SJCRH30 (cell line): Measurements from ENCODE around the gene GMNC. TPM values are rescaled to one million over a fixed set of nuclear protein-coding genes. Genes with fewer than 3 reads are reported as not detected.
A peak's percentile ranks its signal among the peaks of the same experiment; 100 is the strongest.
"Not testable (repeated sequence)": the region's sequence is repeated elsewhere in the genome, so short reads cannot be mapped to it uniquely, and the experiment has no call there.

Experiments
- DNase-seq, 2 experiments: peaks; one replicate each; pipeline ENCODE4 v3.0.0-alpha.2; 2015 to 2020
- H3K27ac ChIP-seq: fragments of 250-450 bp; sonication (Bioruptor Pico); 2 replicates; pipeline ENCODE4 v1.5.1; 2020; ENCODE audit warnings: mild to moderate bottlenecking, moderate library complexity
- H3K27me3 ChIP-seq: fragments of 250-450 bp; sonication (Bioruptor Pico); 2 replicates; pipeline ENCODE4 v1.5.1; 2020; ENCODE audit warnings: mild to moderate bottlenecking, moderate library complexity
- H3K36me3 ChIP-seq: fragments of 250-450 bp; sonication (Bioruptor Pico); 2 replicates; pipeline ENCODE4 v1.5.1; 2020; ENCODE audit warnings: mild to moderate bottlenecking, moderate library complexity
- H3K4me1 ChIP-seq: fragments of 250-450 bp; sonication (Bioruptor Pico); 2 replicates; pipeline ENCODE4 v1.5.1; 2020; ENCODE audit warnings: mild to moderate bottlenecking, moderate library complexity
- H3K4me3 ChIP-seq: fragments of 250-450 bp; sonication (Bioruptor Pico); 2 replicates; pipeline ENCODE4 v1.5.1; 2020; ENCODE audit warnings: mild to moderate bottlenecking, moderate library complexity
- H3K9me3 ChIP-seq: fragments of 250-450 bp; sonication (Bioruptor Pico); replicated peaks from 2 replicates; pipeline ENCODE4 v1.5.1; 2020; ENCODE audit warnings: mild to moderate bottlenecking, moderate library complexity
- total RNA-seq: library from RNA; depleted of rRNA; stranded (reverse); fragments of >200 nt; shearing (Covaris generic); gene quantifications from 2 replicates; pipeline ENCODE4 v1.2.3, GENCODE V29; 2014; rRNA removed

GMNC gene
- not detected in 2 replicates for total RNA-seq

DNA sequence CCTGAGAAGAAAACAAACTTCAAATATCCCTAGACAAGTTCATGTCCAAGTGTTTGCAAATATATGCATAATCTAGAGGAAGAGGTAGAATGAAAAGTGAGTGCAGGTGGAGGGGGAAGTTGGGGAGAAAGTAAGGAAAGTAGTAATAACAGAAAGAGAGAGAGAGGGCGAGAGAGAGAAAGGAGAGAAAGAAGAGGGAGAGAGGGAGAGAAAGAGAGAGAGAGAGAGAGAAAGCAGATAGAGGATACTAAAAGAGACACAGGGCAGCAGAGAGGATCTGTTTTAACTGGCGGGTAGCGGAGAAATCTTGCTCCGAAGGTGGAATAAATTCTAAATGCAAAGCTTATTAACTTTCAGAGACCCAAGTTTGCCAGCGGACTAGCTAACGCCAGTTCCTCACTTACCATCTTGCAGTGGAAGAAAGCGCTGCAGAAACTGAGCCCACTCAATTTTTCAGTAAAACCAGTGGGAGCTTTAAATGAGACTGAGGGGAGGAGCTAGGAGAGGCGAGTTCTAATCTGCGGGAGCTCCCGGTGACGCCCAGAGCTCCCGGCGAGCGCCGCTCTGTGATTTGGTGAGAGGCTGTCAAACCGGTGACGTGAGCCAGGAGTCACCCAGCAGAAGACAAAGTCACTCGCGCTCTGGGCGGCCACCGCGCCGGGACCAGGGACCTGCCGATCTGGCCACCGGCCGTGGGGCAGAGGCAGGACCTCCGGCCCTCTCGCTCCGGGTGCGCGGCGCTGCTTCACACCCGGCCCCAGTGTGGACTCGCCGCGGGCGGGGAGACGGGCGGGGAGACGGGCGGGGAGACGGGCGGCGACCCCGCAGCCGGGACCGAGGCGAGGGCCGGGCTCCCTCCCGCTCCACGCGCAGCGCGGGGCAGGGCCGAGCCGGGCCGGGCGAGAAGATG, at the start of gene GMNC:
Gene GMNC, minus strand, starts transcription at position 486 of the 910 bp plus-strand sequence. Its CDS starts 79 bp downstream, at position 407.
- H3K4me3 ChIP-seq: peak within 1 kb of the TSS; percentile 67
- H3K36me3 ChIP-seq: no peaks in the 10 kb centered on the region
- DNase-seq: peak; percentile 50 to 61
- no peak within 1 kb of the TSS for H3K27ac ChIP-seq
- H3K9me3 ChIP-seq: no peaks in the 10 kb centered on the region
- no peaks in the 10 kb centered on the region for H3K27me3 ChIP-seq
- no peaks in the 10 kb centered on the region for H3K4me1 ChIP-seq

DNA sequence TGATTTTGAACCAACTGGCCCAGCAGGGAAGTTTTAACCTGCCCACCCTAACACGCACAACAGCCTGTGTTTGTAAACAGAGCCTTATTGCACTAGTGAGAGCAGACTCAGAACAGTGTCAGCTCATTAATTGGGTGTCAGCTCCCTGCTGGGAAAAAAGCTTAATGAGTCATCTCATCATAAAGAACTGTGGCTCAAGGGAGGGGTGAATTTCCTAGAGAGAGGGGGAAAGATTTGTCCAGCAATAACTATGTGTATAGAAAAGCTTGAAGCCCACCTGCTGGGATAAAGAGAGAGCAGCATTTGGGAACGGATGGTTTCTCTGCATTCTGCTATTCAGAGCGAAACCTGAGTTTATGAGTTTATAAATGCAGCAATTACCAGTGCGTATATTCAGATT, 48.9 kb upstream of the GMNC start:
- Histone ChIP-seq H3K27ac (no peak overlapping the region), H3K4me3 (no peak overlapping the region), H3K27me3 (no peaks in the 10 kb centered on the region), H3K4me1 (no peaks in the 10 kb centered on the region), H3K36me3 (no peaks in the 10 kb centered on the region), H3K9me3 (no peaks in the 10 kb centered on the region)
- DNase-seq: no peak

DNA sequence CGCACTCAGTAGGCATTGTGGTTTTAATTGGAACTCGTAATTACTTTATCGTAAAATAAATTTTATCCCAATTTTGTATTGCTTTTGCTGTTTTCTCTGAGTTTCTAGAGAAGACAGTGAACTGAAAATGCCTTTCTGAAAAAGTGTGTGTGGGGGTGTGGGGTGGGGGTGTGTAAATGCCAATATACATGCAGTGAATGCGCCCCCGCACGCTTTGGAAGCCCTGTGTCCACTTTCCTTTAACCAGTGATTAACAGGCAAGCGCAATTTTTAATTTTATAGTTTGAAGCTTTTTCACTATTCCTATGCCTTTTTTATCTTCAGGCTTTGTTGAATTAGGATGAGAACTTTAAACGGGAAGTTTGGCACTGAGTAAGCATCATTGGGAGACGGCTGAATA, 47.4 kb upstream of the GMNC start:
- Histone ChIP-seq H3K27me3 (no peaks in the 10 kb centered on the region), H3K36me3 (no peaks in the 10 kb centered on the region), H3K27ac (no peak overlapping the region), H3K4me1 (no peaks in the 10 kb centered on the region), H3K9me3 (no peaks in the 10 kb centered on the region), H3K4me3 (no peak overlapping the region)
- no peak for DNase-seq

GRCh38 chr3:190903156-190903555, 40.7 kb upstream of the GMNC start:
- no peak for DNase-seq
- no peak overlapping the region for H3K4me3 ChIP-seq
- H3K36me3 ChIP-seq: no peaks in the 10 kb centered on the region
- no peak overlapping the region for H3K27ac ChIP-seq
- no peaks in the 10 kb centered on the region for H3K9me3 ChIP-seq
- H3K27me3 ChIP-seq: no peaks in the 10 kb centered on the region
- H3K4me1 ChIP-seq: no peaks in the 10 kb centered on the region

- Histone ChIP-seq H3K36me3 (no peaks in the 10 kb centered on the region), H3K27ac (no peak overlapping the region), H3K9me3 (no peaks in the 10 kb centered on the region), H3K27me3 (no peaks in the 10 kb centered on the region), H3K4me1 (no peaks in the 10 kb centered on the region), H3K4me3 (no peak overlapping the region)
- DNase-seq: no peak
Measured at GRCh38 chr3:190902292-190902691, 39.8 kb upstream of the GMNC start.

GRCh38 chr3:190892395-190892902, 30.0 kb upstream of the GMNC start:
- Histone ChIP-seq H3K9me3 (no peaks in the 10 kb centered on the region), H3K27me3 (no peaks in the 10 kb centered on the region)
- peak; percentile 19 to 61 for DNase-seq

GRCh38 chr3:190886945-190887344, 24.5 kb upstream of the GMNC start:
- DNase-seq: no peak
- H3K27me3 ChIP-seq: no peaks in the 10 kb centered on the region
- H3K4me3 ChIP-seq: no peak overlapping the region
- H3K36me3 ChIP-seq: no peaks in the 10 kb centered on the region
- no peaks in the 10 kb centered on the region for H3K9me3 ChIP-seq
- no peak overlapping the region for H3K27ac ChIP-seq
- H3K4me1 ChIP-seq: no peaks in the 10 kb centered on the region

More at GRCh38 chr3:190892395-190892902, 30.0 kb upstream of the GMNC start:
- no peaks in the 10 kb centered on the region for H3K36me3 ChIP-seq
- no peak overlapping the region for H3K4me3 ChIP-seq
- H3K27ac ChIP-seq: no peak overlapping the region
- no peaks in the 10 kb centered on the region for H3K4me1 ChIP-seq

GRCh38 chr3:190883973-190884832, 21.7 kb upstream of the GMNC start:
- Histone ChIP-seq H3K27me3 (no peaks in the 10 kb centered on the region), H3K4me3 (no peak overlapping the region), H3K9me3 (no peaks in the 10 kb centered on the region), H3K36me3 (no peaks in the 10 kb centered on the region), H3K4me1 (no peaks in the 10 kb centered on the region), H3K27ac (no peak overlapping the region)
- peak; percentile 44 to 74 for DNase-seq

GRCh38 chr3:190883141-190883540, 20.6 kb upstream of the GMNC start:
- H3K36me3 ChIP-seq: no peaks in the 10 kb centered on the region
- H3K4me3 ChIP-seq: no peak overlapping the region
- no peak overlapping the region for H3K27ac ChIP-seq
- no peak for DNase-seq
- H3K9me3 ChIP-seq: no peaks in the 10 kb centered on the region
- no peaks in the 10 kb centered on the region for H3K27me3 ChIP-seq
- H3K4me1 ChIP-seq: no peaks in the 10 kb centered on the region

GRCh38 chr3:190877925-190878324, 15.4 kb upstream of the GMNC start:
- Histone ChIP-seq H3K4me3 (no peak overlapping the region), H3K36me3 (no peaks in the 10 kb centered on the region)
- DNase-seq: no peak

GRCh38 chr3:190876433-190876832, 13.9 kb upstream of the GMNC start:
- not testable (repeated sequence) for H3K36me3 ChIP-seq, H3K4me1 ChIP-seq, H3K27me3 ChIP-seq, DNase-seq, H3K9me3 ChIP-seq, H3K4me3 ChIP-seq, H3K27ac ChIP-seq

More at GRCh38 chr3:190877925-190878324, 15.4 kb upstream of the GMNC start:
- Histone ChIP-seq H3K27me3 (no peaks in the 10 kb centered on the region), H3K27ac (no peak overlapping the region), H3K4me1 (no peaks in the 10 kb centered on the region), H3K9me3 (no peaks in the 10 kb centered on the region)

- not testable (repeated sequence) for H3K27me3 ChIP-seq, H3K4me3 ChIP-seq, H3K27ac ChIP-seq, H3K36me3 ChIP-seq, H3K9me3 ChIP-seq, DNase-seq, H3K4me1 ChIP-seq
Measured at GRCh38 chr3:190875061-190875460, 12.6 kb upstream of the GMNC start.

GRCh38 chr3:190870127-190870526, 7.6 kb upstream of the GMNC start:
- no peak overlapping the region for H3K27ac ChIP-seq
- no peaks in the 10 kb centered on the region for H3K36me3 ChIP-seq
- H3K4me1 ChIP-seq: peaks cover 5% of the 10 kb centered on the region; the same call in 1 of the 2 replicates
- H3K27me3 ChIP-seq: no peaks in the 10 kb centered on the region
- DNase-seq: peak in 1 of 2 experiments; percentile 14
- no peak overlapping the region for H3K4me3 ChIP-seq
- no peaks in the 10 kb centered on the region for H3K9me3 ChIP-seq

GRCh38 chr3:190867071-190867470, 4.6 kb upstream of the GMNC start:
- H3K36me3 ChIP-seq: no peaks in the 10 kb centered on the region

GRCh38 chr3:190865828-190866227, 3.3 kb upstream of the GMNC start:
- Histone ChIP-seq H3K9me3 (no peaks in the 10 kb centered on the region), H3K4me3 (no peak overlapping the region), H3K27me3 (no peaks in the 10 kb centered on the region), H3K27ac (no peak overlapping the region), H3K36me3 (no peaks in the 10 kb centered on the region), H3K4me1 (peaks cover 5% of the 10 kb centered on the region; the same call in 1 of the 2 replicates)
- DNase-seq: no peak

More at GRCh38 chr3:190867071-190867470, 4.6 kb upstream of the GMNC start:
- no peak for DNase-seq
- H3K4me1 ChIP-seq: peaks cover 5% of the 10 kb centered on the region; the same call in 1 of the 2 replicates
- no peak overlapping the region for H3K4me3 ChIP-seq
- no peaks in the 10 kb centered on the region for H3K9me3 ChIP-seq
- H3K27me3 ChIP-seq: no peaks in the 10 kb centered on the region
- H3K27ac ChIP-seq: no peak overlapping the region
